HG03103 (cell line): ENCODE measurements around the gene IFNGR2.
"Not testable (repeated sequence)": the region's sequence is repeated elsewhere in the genome, so short reads cannot be mapped to it uniquely, and the experiment has no call there.

Experiments
- ATAC-seq: cut with Tn5 transposase; IDR thresholded peaks from one replicate; pipeline ENCODE4 v1.9.1; 2021; ENCODE audit warnings: low read depth; ENCODE audit not compliant: unreplicated experiment

Gene IFNGR2

DNA sequence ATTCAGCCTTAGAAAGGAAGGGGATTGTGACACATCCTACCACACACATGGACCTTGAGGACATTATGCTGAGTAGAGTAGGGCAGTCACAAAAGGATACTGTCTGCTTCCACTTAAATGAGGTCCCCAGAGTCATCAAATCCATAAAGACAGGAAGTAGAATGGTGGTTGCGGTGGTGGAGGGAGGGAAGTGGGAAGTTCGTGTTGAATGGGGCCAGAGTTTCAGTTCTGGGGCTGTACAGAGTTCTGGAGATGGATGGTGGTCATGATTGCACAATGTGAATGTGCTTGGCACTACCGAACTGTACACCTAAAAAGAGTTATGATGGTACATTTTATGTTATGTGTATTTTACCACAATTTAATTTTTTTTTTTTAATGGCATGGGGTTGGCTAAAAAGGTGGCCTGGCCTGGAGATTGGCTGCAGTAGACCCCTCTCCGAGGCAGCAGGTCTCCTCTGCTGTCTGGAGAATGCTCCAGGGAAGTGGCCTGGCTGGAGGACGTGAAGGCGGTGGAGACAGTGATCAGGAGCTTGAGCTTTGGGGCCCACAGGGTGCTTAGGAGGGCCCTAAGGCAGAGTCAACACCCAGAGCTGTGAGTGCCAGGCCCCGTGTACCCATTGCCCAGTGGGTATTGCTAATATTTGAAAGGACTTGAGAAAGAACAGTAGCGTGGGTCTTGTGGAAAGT lies 30.4 kb downstream of the IFNGR2 start:
- no peak for ATAC-seq

DNA sequence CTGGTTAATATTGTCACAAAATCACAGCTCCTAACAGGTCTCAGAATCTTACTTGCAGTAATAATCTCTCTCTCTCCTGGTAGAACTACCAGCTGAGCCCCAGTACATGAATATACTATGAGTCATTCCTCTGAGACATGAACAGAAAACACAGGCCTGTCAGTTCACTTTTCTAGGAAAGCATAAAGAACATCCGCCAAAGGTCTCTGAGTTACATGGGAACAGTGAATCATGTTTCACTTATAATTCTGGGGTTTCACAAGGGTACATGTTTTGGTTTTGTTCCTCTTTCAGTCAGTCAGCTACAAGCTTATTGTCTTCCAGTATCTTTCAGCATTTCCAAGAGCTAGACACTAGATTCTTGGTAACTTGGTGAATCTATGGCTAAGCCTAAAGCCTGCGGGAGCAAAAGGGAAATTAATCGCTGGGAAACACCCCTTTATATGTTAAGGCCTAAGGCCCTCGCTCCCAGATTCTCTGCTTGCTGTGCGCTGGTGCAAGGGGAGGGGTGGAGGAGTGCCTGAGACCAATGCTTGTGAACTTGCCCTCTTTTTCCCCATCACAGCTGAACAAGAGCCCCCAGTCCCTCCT lies 31.7 kb downstream of the IFNGR2 start:
- ATAC-seq: peak; percentile 88

DNA sequence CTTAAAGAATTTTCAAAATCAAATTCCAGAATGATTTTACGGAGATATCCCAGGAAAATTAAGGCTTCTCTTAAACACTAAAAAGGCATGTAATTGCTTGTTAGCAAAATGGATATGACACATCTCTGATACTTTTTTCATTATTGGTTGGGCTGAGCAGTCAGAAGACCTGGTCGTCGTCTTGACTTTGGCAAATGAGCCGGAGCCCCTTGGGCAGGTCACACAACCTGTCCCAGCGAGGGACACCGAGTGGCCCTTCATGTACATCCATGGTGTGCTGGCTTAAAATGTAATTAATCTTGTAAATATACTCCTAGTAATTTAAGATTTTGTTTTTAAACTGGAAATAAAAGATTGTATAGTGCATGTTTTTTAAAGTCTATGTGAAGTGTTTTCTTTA lies 33.9 kb downstream of the IFNGR2 start:
- ATAC-seq: no peak

DNA sequence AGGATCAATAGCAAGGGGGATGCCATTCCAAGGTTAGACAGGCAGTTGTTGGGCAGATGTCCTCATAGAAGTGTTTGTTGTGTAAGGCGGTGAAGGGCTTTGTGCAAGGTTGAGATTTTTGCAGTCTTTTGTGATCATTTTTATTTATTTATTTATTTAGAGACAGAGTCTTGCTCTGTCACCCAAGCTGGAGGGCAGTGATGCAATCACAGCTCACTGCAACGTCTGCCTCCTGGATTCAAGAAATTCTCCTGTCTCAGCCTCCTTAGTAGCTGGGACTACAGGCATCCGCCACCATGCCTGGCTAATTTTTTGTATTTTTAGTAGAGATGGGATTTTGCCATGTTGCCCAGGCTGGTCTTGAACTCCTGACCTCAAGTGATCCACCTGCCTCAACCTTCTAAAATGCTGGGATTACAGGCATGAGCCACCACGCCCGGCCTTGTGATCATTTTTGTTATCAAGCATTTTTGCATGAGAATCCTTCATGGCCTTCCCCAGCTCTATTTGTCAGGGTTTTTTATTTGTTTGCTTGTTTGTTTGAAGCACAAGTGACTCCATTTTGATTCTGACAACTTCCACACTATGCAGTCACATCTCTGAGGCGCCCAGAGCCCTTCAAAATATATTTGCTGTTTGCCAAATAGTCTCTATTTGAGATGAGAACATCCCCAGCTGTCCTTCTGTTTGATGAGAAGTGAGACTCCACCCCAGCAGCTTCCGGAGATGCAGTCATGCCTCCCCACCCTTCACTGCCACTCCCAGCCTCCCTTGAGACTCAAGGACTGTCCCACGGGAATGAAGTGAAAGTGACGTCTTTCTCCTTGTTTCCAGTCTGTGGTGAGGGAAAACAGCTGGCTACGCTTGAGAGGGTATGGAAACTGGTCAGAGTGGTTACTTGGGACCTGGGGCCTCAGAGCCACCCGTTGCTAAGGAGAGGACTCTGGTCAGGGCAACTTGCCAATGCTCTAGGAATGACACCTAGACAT lies 38.6 kb downstream of the IFNGR2 start:
- ATAC-seq: peak; percentile 64

DNA sequence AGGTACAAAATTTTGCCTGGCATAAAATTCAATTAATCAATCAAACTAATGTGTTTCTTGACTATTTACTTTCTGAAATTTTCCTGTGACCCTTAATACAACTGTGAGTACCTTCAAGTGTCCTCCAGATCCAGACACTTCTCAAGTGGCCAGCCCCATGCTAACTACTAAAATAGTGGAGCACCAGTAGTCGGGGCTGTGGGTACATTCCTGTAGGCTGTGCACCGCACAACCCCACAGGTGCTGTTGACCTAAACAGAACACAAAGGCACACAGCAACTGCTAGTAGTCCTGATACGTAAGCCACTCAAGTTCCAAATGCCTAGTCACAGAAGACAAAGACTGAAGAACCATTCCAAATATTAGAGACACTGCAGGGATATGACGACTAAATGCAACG lies 40.0 kb downstream of the IFNGR2 start:
- ATAC-seq: no peak

DNA sequence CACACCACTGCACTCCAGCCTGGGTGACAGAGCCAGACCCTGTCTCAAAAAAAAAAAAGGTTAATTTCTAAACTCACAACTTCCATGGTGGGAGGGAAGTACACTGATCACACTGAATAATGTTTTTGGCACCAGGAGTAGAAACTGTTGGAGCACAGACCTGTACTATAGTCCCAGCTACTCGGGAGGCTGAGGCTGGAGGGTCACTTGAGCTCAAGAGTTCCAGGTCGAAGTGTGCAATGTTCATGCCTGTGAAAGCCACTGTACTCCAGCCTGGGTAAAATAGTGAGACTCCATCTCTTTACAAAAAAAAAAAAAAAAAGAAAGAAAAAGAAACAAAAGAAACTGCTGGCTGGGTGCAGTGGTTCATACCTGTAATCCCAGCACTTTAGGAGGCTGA lies 41.3 kb downstream of the IFNGR2 start:
- no peak for ATAC-seq

DNA sequence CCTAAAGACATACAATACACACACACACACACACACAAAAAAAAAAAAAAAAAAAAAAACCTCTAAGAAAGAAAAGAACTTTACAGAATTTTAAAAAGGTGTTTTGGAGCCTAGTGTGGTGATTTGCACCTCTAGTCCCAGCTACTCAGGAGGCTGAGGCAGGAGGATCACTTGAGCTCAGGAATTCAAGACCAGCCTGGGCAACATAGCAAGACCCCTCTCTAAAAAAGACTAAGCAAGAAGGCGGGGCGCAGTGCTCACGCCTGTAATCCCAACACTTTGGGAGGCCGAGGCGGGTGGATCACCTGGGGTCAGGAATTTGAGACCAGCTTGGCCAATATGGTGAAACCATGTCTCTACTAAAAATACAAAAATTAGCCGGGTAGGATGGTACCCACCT lies 43.4 kb downstream of the IFNGR2 start:
- ATAC-seq: not testable (repeated sequence)

DNA sequence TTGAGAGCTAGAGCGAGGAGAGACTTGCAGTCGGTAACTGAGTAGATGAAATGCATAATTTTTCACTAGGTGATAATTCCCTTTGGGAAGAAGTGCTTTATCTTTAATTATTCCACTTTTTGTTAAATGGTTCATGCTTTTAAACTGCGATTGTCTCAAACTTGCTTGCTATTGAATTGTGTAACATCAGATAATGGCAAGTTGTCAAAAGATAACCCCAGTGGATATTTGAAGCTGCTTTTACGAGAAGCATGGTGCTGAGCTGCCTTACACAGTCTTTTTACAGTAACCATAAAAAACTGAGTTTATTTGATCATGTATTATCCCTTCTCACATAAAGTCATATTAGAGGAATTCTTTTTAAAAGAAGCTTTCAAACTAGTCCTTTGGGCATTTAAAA lies 46.4 kb downstream of the IFNGR2 start:
- no peak for ATAC-seq

DNA sequence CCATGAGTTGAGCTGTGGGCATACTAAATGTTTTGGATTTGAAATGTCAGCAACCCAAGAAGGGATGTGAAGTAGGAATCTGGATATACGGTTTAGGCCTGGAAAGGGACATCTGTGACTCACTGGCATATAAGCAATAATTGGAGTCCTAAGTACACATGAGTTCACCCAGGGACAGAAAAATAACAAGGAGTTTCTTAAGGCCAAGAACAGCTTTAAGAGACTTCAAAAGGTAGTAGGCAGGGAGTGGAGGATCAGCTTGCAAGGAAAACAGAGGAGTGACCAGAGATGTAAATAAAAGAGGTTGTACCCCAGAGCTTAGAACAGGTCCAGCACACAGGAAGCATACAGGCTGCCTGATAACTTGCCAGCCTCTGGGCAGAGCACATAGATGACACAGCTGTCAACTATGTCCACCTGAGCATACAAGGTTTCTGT lies 48.4 kb downstream of the IFNGR2 start:
- ATAC-seq: no peak

DNA sequence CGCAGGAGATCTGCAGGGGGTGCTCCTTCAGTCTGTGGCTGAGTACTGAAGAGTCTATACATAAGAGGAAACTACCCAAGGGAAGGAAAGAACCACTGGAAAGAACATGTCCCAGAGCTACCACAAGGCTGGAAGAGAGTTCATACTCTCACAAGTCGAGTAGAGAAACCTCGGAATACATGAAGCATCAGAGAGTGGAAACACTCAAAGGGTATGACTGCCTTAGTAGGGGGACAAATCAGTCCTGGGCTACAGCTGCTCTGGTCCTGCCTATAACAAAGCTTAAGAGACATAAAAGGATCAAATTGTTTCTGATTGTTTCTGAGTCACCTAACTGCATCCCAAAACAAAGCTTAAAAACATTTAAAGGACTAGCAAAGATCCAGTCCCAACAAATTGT lies 49.1 kb downstream of the IFNGR2 start:
- ATAC-seq: no peak

DNA sequence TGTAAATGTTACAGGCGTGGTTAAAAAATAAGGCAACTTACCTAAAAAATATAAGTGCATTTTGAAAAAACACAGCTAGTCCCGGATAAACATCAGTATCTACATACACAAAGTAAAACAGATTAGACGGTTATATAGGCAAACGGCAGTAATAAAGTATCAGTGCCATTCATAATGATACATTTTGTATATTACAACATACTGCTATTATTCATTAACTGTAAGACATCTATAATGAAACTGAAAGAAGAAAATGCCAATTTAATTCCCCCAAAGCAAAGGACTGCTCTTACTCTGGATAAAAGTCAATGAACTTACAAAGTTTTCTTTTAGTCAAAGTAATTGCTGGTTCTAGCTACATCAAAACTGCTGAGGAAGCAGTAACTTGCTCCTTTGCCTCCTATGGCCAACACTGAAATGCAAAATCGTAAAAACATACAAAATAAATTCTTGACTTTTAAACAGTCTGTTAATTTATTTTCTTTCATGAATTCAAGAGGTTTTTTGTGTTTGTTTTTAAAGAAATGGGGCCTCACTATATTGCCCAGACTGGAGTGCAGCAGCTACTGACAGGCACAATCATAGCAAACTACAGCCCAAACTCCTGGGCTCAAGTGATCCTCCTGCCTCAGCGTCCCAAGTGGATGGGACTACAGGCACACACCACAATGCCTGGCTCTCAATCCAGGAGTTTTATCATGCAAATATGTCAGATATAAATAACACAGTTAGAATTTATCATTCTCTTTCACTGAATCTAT lies 52.7 kb downstream of the IFNGR2 start:
- no peak for ATAC-seq

DNA sequence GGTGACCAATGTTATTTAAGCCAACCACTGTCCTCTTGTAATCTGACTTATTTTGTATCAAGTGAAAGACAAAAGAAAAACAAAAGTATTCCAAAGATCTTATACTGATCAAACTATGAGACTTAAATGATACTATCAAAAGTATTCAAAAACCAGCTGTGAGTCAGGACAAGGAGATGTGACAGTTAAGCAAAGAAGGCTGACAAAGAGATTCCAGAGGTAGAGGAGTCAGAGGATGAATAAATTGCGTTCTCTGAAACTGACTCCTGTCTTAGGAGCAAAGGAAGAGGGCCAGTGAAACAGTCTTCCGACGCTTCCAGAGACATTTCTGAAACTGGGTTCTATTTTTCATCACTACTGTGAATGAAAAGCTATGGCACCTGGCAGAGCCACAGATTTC lies 55.6 kb downstream of the IFNGR2 start:
- no peak for ATAC-seq

DNA sequence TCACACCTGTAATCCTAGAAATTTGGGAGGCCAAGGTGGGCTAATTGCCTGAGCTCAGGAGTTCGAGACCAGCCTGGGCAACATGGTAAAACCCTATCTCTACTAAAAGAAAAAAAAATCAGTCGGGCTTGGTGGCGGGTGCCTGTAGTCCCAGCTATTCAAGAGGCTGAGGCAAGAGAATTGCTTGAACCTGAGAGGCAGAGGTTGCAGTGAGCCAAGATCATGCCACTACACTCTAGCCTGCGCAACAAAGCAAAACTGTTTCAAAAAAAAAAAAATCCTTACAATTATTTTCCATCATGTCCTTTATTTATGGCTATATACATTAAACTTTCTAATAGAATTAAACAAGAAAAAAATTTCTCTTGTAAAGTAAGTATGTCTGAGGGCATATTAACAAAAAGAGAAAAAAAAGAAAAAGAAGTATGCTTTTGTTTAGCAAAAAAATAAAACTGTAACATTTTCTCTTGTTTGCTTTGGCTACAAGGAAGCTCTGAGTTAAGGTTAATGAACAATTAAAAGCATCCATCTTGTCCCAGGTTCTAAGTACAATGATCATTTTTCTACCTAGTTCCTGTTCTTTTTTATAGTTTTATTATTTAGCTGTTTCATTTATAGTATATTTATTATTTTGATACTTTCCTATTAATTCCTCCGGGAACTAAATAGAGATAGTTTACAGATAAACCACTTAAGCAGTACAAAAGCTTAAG lies 58.5 kb downstream of the IFNGR2 start:
- ATAC-seq: no peak

DNA sequence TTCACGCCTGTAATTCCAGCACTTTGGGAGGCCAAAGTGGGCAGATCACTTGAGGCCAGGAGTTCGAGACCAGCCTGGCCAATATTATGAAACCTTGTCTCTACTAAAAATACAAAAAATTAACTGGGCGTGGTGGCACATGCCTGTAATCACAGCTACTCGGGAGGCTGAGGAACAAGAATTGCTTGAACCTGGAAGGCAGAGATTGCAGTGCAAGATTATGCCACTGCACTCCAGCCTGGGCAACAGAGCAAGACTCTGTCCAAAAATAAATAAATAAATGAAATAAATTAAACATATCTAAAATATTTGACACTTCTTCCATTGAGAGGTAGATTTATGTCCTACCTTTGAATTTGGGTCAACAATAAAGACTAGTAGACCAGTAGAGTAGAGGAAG lies 66.0 kb downstream of the IFNGR2 start:
- ATAC-seq: not testable (repeated sequence)

DNA sequence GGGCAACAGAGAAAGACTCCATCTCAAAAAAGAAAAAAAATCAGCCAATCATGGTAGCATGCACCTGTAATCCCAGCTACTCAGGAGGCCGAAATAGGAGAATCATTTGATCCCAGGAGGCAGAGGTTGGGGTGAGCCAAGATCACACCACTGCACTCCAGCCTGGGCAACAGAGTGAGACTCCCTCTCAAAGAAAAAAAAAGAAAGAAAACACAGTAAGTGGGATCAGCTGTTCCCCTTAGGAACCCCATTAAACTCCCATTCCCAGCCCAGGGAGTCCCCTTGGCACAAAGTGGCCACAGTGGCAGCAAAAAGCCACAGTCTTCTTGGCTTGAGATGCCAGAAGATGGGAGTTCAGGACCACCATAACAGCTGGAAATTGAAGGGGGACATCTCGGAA lies 67.5 kb downstream of the IFNGR2 start:
- no peak for ATAC-seq

DNA sequence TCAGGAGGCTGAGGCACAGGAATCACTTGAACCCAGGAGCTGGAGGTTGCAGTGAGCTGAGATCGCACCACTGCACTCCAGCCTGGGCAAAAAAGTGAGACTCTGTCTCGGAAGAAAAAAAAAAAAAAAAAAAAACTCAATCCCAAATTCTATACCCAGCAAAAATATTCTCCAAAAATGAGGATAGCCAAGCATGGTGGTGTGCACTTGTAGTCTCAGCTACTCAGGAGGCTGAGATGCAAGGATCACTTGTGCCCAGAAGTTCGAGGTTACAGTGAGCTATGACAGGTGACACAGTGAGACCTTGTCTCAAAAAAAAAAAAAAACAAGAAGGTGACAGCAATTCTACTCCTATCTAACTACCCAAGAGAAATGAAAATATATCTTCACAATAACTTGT lies 70.1 kb downstream of the IFNGR2 start:
- ATAC-seq: no peak

DNA sequence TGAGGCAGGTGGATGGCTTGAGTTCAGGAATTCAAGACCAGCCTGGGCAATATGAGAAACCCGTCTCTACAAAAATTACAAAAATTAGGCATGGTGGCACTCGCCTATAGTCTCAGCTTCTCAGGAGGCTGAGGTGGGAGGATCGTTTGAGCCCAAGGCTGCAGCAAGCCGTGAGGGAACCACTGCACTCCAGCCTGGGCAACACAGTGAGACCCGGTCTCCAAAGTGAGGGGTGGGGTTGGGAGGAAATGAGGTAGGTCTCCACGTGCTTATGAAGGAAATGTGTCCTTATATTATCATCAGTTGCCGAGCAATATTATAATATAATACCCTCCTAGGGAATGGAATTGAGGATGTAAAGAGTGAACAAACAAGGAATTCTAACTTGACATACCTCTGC lies 73.9 kb downstream of the IFNGR2 start:
- ATAC-seq: no peak

DNA sequence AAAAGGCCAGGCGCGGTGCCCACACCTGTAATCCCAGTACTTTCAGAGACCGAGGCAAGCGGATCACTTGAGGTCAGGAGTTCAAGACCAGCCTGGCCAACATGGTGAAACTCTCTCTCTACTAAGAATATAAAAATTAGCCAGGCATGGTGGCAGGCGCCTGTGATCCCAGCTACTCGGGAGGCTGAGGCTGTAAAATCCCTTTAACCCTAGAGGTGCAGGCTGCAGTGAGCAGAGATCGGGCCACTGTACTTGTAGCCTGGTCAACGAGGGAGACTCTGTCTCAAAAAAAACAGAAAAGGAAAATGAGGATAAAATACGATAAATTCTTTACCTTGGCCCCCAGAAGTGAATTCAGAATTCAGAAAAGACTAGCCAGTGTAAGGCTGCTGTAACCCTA lies 75.0 kb downstream of the IFNGR2 start:
- no peak for ATAC-seq

DNA sequence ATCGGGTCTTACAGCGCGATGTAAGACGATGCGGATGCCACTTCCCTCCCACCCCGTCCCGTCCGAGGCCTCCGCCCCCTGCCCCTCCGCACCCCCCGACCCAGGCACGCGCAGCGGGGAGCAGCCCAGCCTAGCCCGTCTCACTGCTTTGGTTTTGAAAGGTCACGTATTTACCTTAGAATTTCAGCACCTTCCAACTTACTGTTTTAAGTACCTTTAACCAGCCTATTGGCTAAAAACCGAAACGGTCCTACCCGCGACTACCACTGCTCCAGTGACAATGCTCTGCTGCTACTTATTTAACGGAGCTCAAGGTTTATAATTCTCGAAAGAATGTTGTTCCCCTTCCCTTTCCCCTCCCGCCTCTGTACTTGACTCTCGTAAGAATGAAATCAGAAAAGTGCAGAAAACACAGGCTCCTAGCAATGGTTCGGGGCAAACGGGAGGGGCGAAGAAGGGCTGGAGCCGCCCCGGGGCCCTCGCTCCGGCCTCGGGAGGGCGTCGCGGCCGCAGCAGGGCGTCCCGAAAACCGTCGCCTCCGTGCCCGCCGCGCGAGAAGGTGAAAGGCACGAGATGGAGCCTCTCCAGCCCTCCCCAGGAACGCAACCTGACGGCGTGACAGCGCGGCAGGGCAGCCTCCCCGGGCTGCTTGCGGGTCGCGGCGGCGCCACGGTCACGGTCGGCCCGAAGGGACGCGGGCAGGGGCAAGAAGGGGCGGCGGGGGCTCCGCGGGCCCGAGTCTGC lies 75.9 kb downstream of the IFNGR2 start:
- no peak for ATAC-seq
